ENCODE data around the gene LRBA.

The LRBA gene

GRCh38 chr4:150250293-150250997 is 764.6 kb downstream of the LRBA start:
- H3K4me1 ChIP-seq (ENCODE audit: control insufficient read depth in 2 of 2, insufficient read depth in 1 of 2, low read depth in 1 of 2, low read length in 2 of 2): peaks cover 0 to 2% of the 10 kb centered on the region in 2 donors
- no peak overlapping the region for H2AK5ac ChIP-seq (ENCODE audit: low read depth, low read length)
- no peak overlapping the region for H3K9ac ChIP-seq (ENCODE audit: low read depth, low read length, poor library complexity)
- peaks cover 2 to 79% of the 10 kb centered on the region in 2 donors for H3K36me3 ChIP-seq (replicated peaks in 1 of 2; ENCODE audit: control insufficient read depth in 2 of 2, insufficient read depth in 2 of 2, low read length in 2 of 2)
- no peak overlapping the region for H2BK120ac ChIP-seq (ENCODE audit: low read depth, low read length)
- H3K4me2 ChIP-seq (ENCODE audit: insufficient read depth, low read length, poor library complexity, severe bottlenecking): no peak overlapping the region
- H2BK15ac ChIP-seq (ENCODE audit: low read length): no peak overlapping the region
- no peaks in the 10 kb centered on the region for H3K27me3 ChIP-seq (ENCODE audit: control insufficient read depth in 3 of 3, insufficient read depth in 3 of 3, low read depth in 1 of 3, low read length in 3 of 3)
- H4K8ac ChIP-seq (ENCODE audit: low read depth, low read length): no peak overlapping the region
- H3K27ac ChIP-seq (replicated peaks; ENCODE audit: low read length): no peak overlapping the region
- no peak overlapping the region for H2BK5ac ChIP-seq (ENCODE audit: low read length)
- WGBS, 2 donors (ENCODE audit: extremely low coverage in 2 of 2, insufficient read length in 2 of 2, insufficient replicate concordance in 1 of 2): no CpG with 5 or more reads among the region's 9 CpGs
- H3K4ac ChIP-seq (ENCODE audit: low read length): no peak overlapping the region
- no peak overlapping the region for H2AFZ ChIP-seq (ENCODE audit: low read length)
- H3K4me3 ChIP-seq (ENCODE audit: low read length in 2 of 2): peak overlapping the region in 1 of 2 donors; percentile 54
- H3K23ac ChIP-seq (ENCODE audit: low read depth, low read length, poor library complexity): no peak overlapping the region
- no peak overlapping the region for H2BK12ac ChIP-seq (ENCODE audit: low read length)
- no peak overlapping the region for H4K91ac ChIP-seq (ENCODE audit: low read depth, low read length, poor library complexity)
- no peaks in the 10 kb centered on the region for H3K9me3 ChIP-seq (replicated peaks in 1 of 2; ENCODE audit: control insufficient read depth in 2 of 2, insufficient read depth in 1 of 2, low read depth in 1 of 2, low read length in 2 of 2)
- DNase-seq (ENCODE audit: low spot score): no peak
- no peak overlapping the region for H3K14ac ChIP-seq (ENCODE audit: low read length)
- no peaks in the 10 kb centered on the region for H3K79me1 ChIP-seq (ENCODE audit: low read depth, low read length)
- H3K18ac ChIP-seq (ENCODE audit: low read length): peak overlapping the region; percentile 77

- Histone ChIP-seq H3K79me1 (ENCODE audit: low read depth, low read length) (no peaks in the 10 kb centered on the region), H2BK12ac (ENCODE audit: low read length) (no peak overlapping the region), H2BK5ac (ENCODE audit: low read length) (no peak overlapping the region), H4K91ac (ENCODE audit: low read depth, low read length, poor library complexity) (no peak overlapping the region), H3K23ac (ENCODE audit: low read depth, low read length, poor library complexity) (no peak overlapping the region), H3K27me3 (ENCODE audit: control insufficient read depth in 3 of 3, insufficient read depth in 3 of 3, low read depth in 1 of 3, low read length in 3 of 3) (no peaks in the 10 kb centered on the region), H3K27ac (replicated peaks; ENCODE audit: low read length) (no peak overlapping the region), H3K4me2 (ENCODE audit: insufficient read depth, low read length, poor library complexity, severe bottlenecking) (no peak overlapping the region), H4K8ac (ENCODE audit: low read depth, low read length) (no peak overlapping the region), H2AK5ac (ENCODE audit: low read depth, low read length) (no peak overlapping the region), H3K18ac (ENCODE audit: low read length) (no peak overlapping the region), H3K9ac (ENCODE audit: low read depth, low read length, poor library complexity) (no peak overlapping the region), H3K9me3 (replicated peaks in 1 of 2; ENCODE audit: control insufficient read depth in 2 of 2, insufficient read depth in 1 of 2, low read depth in 1 of 2, low read length in 2 of 2) (no peaks in the 10 kb centered on the region), H3K14ac (ENCODE audit: low read length) (no peak overlapping the region), H3K4me1 (ENCODE audit: control insufficient read depth in 2 of 2, insufficient read depth in 1 of 2, low read depth in 1 of 2, low read length in 2 of 2) (no peaks in the 10 kb centered on the region), H2BK15ac (ENCODE audit: low read length) (no peak overlapping the region), H2BK120ac (ENCODE audit: low read depth, low read length) (no peak overlapping the region), H3K36me3 (replicated peaks in 1 of 2; ENCODE audit: control insufficient read depth in 2 of 2, insufficient read depth in 2 of 2, low read length in 2 of 2) (peaks cover 2 to 71% of the 10 kb centered on the region in 2 donors), H2AFZ (ENCODE audit: low read length) (no peak overlapping the region), H3K4ac (ENCODE audit: low read length) (no peak overlapping the region), H3K4me3 (ENCODE audit: low read length in 2 of 2) (no peak overlapping the region)
- WGBS, 2 donors (ENCODE audit: extremely low coverage in 2 of 2, insufficient read length in 2 of 2, insufficient replicate concordance in 1 of 2): no CpG with 5 or more reads among the region's 4 CpGs
- no peak for DNase-seq (ENCODE audit: low spot score)
Observed at GRCh38 chr4:150248181-150248580, 766.9 kb downstream of the LRBA start.

- H2BK12ac ChIP-seq (ENCODE audit: low read length): no peak overlapping the region
- peaks cover 2 to 61% of the 10 kb centered on the region in 2 donors for H3K36me3 ChIP-seq (replicated peaks in 1 of 2; ENCODE audit: control insufficient read depth in 2 of 2, insufficient read depth in 2 of 2, low read length in 2 of 2)
- H2BK5ac ChIP-seq (ENCODE audit: low read length): no peak overlapping the region
- H2AFZ ChIP-seq (ENCODE audit: low read length): no peak overlapping the region
- H3K4ac ChIP-seq (ENCODE audit: low read length): no peak overlapping the region
- no peak overlapping the region for H3K4me2 ChIP-seq (ENCODE audit: insufficient read depth, low read length, poor library complexity, severe bottlenecking)
- no peaks in the 10 kb centered on the region for H3K79me1 ChIP-seq (ENCODE audit: low read depth, low read length)
- no peaks in the 10 kb centered on the region for H3K9me3 ChIP-seq (replicated peaks in 1 of 2; ENCODE audit: control insufficient read depth in 2 of 2, insufficient read depth in 1 of 2, low read depth in 1 of 2, low read length in 2 of 2)
- no peak overlapping the region for H4K8ac ChIP-seq (ENCODE audit: low read depth, low read length)
- H2BK120ac ChIP-seq (ENCODE audit: low read depth, low read length): no peak overlapping the region
- no peak overlapping the region for H3K18ac ChIP-seq (ENCODE audit: low read length)
- H3K27me3 ChIP-seq (ENCODE audit: control insufficient read depth in 3 of 3, insufficient read depth in 3 of 3, low read depth in 1 of 3, low read length in 3 of 3): no peaks in the 10 kb centered on the region
- H3K23ac ChIP-seq (ENCODE audit: low read depth, low read length, poor library complexity): no peak overlapping the region
- no peak overlapping the region for H4K91ac ChIP-seq (ENCODE audit: low read depth, low read length, poor library complexity)
- no peak overlapping the region for H3K14ac ChIP-seq (ENCODE audit: low read length)
- H3K9ac ChIP-seq (ENCODE audit: low read depth, low read length, poor library complexity): no peak overlapping the region
- H3K4me1 ChIP-seq (ENCODE audit: control insufficient read depth in 2 of 2, insufficient read depth in 1 of 2, low read depth in 1 of 2, low read length in 2 of 2): no peaks in the 10 kb centered on the region
- H3K27ac ChIP-seq (replicated peaks; ENCODE audit: low read length): no peak overlapping the region
- H2BK15ac ChIP-seq (ENCODE audit: low read length): no peak overlapping the region
- no CpG with 5 or more reads among the region's 7 CpGs for WGBS, 2 donors (ENCODE audit: extremely low coverage in 2 of 2, insufficient read length in 2 of 2, insufficient replicate concordance in 1 of 2)
- DNase-seq (ENCODE audit: low spot score): no peak
- H2AK5ac ChIP-seq (ENCODE audit: low read depth, low read length): no peak overlapping the region
- no peak overlapping the region for H3K4me3 ChIP-seq (ENCODE audit: low read length in 2 of 2)
Observed at GRCh38 chr4:150247184-150247583, 767.9 kb downstream of the LRBA start.

- no peak overlapping the region for H4K91ac ChIP-seq (ENCODE audit: low read depth, low read length, poor library complexity)
- no peak overlapping the region for H3K9ac ChIP-seq (ENCODE audit: low read depth, low read length, poor library complexity)
- no peak overlapping the region for H3K18ac ChIP-seq (ENCODE audit: low read length)
- no peak overlapping the region for H3K4ac ChIP-seq (ENCODE audit: low read length)
- H3K23ac ChIP-seq (ENCODE audit: low read depth, low read length, poor library complexity): no peak overlapping the region
- no peak overlapping the region for H2AK5ac ChIP-seq (ENCODE audit: low read depth, low read length)
- no CpG with 5 or more reads among the region's 3 CpGs for WGBS, 2 donors (ENCODE audit: extremely low coverage in 2 of 2, insufficient read length in 2 of 2, insufficient replicate concordance in 1 of 2)
- no peaks in the 10 kb centered on the region for H3K27me3 ChIP-seq (ENCODE audit: control insufficient read depth in 3 of 3, insufficient read depth in 3 of 3, low read depth in 1 of 3, low read length in 3 of 3)
- H2BK5ac ChIP-seq (ENCODE audit: low read length): no peak overlapping the region
- no peak overlapping the region for H3K4me3 ChIP-seq (ENCODE audit: low read length in 2 of 2)
- no peak overlapping the region for H3K14ac ChIP-seq (ENCODE audit: low read length)
- no peak overlapping the region for H3K27ac ChIP-seq (replicated peaks; ENCODE audit: low read length)
- no peaks in the 10 kb centered on the region for H3K79me1 ChIP-seq (ENCODE audit: low read depth, low read length)
- no peaks in the 10 kb centered on the region for H3K4me1 ChIP-seq (ENCODE audit: control insufficient read depth in 2 of 2, insufficient read depth in 1 of 2, low read depth in 1 of 2, low read length in 2 of 2)
- H2AFZ ChIP-seq (ENCODE audit: low read length): no peak overlapping the region
- H3K9me3 ChIP-seq (replicated peaks in 1 of 2; ENCODE audit: control insufficient read depth in 2 of 2, insufficient read depth in 1 of 2, low read depth in 1 of 2, low read length in 2 of 2): no peaks in the 10 kb centered on the region
- no peak overlapping the region for H2BK12ac ChIP-seq (ENCODE audit: low read length)
- H3K36me3 ChIP-seq (replicated peaks in 1 of 2; ENCODE audit: control insufficient read depth in 2 of 2, insufficient read depth in 2 of 2, low read length in 2 of 2): peaks cover 2 to 63% of the 10 kb centered on the region in 2 donors
- H3K4me2 ChIP-seq (ENCODE audit: insufficient read depth, low read length, poor library complexity, severe bottlenecking): no peak overlapping the region
- H2BK120ac ChIP-seq (ENCODE audit: low read depth, low read length): no peak overlapping the region
- DNase-seq (ENCODE audit: low spot score): no peak
- H2BK15ac ChIP-seq (ENCODE audit: low read length): no peak overlapping the region
- no peak overlapping the region for H4K8ac ChIP-seq (ENCODE audit: low read depth, low read length)
Observed at GRCh38 chr4:150244600-150244999, 770.5 kb downstream of the LRBA start.
